Measurements from ENCODE around the gene ABCB6.

The ABCB6 gene

DNA sequence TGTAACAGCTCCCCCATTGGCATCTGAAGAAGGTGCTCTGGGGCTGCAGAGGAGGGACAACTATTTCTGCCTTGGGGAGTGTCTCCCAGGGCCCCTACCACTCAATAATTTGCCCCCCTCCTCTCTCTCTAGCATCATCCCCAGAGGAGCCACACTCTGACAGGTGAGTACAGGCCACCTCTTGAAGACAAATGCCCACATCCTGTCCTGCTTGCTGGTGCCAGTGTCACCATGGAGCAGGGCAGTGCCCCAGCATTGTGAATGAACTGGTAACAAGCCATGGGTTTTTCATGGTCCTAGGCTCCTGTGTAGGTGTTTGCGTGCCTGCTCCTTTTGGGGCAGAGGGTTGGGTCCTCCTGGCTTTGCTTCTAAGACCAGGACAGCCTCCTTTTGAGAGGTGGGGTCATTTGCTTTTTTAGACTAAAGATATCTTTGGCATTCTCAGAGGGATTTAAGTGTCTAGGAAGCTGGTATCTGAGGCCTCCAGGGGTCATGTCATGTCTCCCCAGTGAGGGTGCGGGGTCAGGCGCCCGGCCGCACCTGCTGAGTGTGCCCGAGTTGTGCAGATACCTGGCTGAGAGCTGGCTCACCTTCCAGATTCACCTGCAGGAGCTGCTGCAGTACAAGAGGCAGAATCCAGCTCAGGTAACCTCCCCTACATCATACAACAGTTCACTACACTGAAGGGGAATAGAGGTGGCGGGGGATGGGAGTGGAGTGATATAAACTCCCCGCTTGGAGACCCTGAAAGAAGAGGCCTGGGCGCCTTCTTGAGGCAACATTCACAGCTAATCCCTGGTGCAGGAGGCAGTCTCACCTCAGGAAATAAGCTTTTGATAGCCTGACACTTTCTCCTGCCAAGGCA lies 38.9 kb downstream of the ABCB6 start:
- TF ChIP-seq ZFX (IDR thresholded peaks at IDR 0.05), result no peak
- TF ChIP-seq, protein P1, sequence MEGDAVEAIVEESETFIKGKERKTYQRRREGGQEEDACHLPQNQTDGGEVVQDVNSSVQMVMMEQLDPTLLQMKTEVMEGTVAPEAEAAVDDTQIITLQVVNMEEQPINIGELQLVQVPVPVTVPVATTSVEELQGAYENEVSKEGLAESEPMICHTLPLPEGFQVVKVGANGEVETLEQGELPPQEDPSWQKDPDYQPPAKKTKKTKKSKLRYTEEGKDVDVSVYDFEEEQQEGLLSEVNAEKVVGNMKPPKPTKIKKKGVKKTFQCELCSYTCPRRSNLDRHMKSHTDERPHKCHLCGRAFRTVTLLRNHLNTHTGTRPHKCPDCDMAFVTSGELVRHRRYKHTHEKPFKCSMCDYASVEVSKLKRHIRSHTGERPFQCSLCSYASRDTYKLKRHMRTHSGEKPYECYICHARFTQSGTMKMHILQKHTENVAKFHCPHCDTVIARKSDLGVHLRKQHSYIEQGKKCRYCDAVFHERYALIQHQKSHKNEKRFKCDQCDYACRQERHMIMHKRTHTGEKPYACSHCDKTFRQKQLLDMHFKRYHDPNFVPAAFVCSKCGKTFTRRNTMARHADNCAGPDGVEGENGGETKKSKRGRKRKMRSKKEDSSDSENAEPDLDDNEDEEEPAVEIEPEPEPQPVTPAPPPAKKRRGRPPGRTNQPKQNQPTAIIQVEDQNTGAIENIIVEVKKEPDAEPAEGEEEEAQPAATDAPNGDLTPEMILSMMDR (conservative IDR thresholded peaks at IDR 0.05), result no peak
- H3K27ac ChIP-seq, result no peak overlapping the region

DNA sequence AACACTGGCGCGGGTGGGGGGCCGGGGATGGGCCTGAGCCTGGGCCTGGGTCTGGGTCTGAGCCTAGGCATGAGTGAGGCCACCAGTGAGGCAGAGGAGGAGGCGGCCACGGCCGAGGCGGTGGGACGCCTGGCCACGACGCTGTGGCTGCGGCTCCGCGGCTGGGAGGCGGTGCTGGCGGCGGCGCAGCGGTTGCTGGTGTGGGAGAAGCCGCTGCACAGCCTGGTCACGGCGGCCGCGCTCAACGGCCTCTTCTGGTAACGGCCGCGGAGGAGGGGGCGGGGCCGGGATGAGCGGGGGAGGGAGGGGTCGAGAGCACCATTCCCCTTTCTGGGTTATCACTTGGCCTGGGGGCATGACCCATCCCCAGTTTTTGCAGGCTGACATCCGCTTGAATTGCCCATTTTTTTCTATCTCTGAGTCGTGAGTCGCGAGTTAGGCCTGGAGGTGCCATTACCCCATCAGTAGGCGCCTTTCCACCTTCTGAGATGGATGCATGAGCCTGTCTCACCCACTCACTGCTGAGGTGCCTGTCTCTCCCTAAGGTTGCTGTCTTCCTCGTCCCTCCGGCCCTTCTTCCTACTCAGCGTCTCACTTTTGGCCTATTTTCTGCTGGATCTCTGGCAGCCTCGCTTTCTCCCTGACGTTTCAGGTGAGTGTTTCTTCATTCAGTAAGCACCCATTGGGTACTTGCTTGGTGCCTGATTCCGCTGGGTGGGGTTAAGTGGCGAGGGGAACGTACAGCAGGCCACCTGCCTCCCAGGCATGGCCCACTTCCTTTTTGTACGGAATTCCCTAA lies 40.2 kb downstream of the ABCB6 start:
- H3K27ac ChIP-seq, result peak overlapping the region; percentile 89
- peak; percentile 75 for TF ChIP-seq ZFX (IDR thresholded peaks at IDR 0.05)
- TF ChIP-seq, protein P1 (conservative IDR thresholded peaks at IDR 0.05), result peak; percentile 39

DNA sequence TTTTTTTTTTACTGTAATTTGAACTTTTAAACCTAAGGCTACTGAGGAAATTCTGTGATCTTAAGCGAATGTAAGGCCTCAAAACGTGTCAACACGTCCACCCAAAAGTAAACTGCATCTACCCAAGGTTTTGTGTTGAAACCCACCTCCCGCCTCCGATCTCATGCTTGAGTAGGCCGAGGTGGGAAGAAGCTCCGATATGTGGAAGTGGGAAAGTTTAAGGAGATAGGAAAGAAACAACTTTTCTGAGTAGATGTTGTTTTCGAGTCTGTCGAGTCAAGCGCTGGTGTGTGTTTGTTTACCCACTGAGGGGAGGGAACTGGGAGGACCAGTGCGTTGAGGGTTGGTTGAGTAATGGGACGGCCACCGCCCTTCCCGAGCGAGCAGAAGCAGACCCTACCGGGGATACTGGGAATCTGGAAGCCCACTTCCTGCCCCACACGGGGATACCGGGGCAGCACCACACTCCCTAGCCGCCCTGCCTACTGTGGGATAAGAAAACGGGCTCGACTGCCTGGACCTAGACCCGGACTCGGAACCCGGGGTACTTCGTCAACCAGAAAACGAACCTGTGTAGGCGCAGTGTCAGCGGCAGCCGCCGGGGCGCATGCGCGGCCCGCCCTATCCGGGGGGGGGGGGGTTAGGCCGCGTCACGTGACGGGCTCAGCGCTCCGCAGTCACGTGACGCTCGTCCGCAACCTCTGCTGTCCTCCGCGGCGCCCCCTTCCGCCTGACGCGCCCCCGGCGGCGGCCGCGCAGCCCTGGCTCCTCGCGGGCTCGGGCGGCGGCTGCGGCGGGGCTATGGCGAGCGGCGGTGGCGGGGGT lies 41.0 kb downstream of the ABCB6 start, which contains the start of gene RETREG2:
TSS of gene RETREG2 (plus strand) at position 724 of the 825 bp plus-strand sequence. CDS start at position 802, 78 bp downstream.
- peak within 1 kb of the TSS; percentile 89 for H3K27ac ChIP-seq
- no peak for TF ChIP-seq ZFX (IDR thresholded peaks at IDR 0.05)
- TF ChIP-seq, protein P1 (conservative IDR thresholded peaks at IDR 0.05), result peak; percentile 67

DNA sequence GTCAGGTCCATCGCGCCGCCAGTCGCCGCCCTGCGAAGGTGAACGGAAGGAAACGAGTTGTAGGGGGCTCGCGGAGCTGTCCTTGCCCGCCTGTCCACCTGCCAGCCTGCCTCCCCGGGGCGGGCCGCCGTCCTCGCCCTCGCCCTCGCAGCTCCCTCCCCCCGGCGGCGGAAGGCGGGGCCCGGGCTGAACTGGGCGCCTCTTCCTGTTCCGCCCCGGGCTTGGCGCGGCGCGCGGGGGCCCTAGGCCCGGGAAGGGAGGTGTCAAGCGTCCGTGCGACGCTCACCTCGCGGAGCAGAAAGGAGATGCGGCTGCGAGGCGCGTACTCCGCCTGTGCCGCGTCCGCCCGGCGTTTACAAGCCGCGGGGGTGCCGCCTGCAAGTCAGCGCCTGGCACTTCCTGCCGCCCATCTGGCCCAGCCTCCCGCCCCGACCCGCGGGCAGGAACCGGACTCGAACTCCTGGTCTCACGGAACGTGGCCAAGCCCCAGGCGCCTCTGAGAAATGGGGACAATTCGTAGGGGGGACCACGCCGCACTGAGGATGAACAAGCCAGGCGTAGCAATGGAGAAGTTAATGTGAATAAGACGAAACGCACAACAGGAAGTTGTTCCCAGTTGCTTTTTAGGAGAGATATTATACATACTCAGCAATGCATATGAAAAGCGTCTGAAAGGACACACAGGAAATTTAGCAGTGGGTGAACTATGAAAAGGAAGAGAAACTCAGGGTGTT lies 41.8 kb downstream of the ABCB6 start, which contains the start of gene CNPPD1:
TSS of gene CNPPD1 (minus strand) at position 108 of the 734 bp plus-strand sequence. CDS start at position 11, 97 bp downstream.
- TF ChIP-seq, protein P1 (conservative IDR thresholded peaks at IDR 0.05), result no peak; the same call in 1 of the 2 replicates
- no peak for TF ChIP-seq ZFX (IDR thresholded peaks at IDR 0.05)
- peak within 1 kb of the TSS; percentile 89 for H3K27ac ChIP-seq

DNA sequence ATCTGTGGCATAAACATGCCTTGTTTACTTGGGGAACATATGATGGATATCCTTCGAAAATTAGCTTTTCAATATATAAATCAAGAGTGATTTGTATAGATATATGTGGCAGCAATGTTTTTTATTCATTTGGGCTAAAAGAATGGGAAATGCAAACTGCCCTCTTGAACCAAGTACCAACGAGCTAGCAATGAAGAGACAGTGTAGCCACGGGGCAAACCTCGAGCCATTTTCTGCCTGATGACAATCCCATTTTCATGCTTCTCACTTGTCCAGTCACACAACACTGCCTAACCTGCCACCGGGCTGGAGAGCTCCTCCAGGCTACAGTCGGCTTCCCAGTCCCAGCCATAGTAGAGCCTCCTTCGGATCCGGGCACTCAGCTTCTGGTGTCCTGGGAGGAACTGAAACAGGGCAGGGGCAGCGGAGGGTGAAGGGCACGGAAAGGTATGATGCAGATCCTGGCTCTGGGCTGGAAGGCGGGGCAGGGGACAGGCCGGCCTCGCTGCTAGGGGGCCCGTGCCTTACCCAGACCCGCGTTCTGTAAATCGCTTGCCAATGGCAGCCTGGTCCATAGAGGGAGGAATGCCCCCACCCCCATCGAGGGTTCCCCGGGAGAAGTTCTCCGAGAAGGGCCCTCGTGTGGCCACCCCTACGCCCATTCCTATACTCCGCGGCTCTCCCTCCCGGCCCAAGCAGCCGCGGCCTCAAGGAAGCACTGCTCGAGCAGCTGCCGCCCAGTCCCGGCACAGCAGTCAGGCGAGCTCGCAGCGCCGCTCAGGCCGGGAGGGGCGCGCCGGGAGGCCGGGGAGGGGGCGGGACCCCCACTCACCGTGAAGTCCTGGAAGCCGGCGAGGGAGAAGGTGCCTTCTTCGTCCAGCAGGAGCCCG lies 42.6 kb downstream of the ABCB6 start:
- TF ChIP-seq, protein P1 (conservative IDR thresholded peaks at IDR 0.05), result peak; percentile 27
- peak; percentile 43; the same call in 1 of the 2 replicates for TF ChIP-seq ZFX (IDR thresholded peaks at IDR 0.05)

More for the DNA sequence above, 42.6 kb downstream of the ABCB6 start:
- peak overlapping the region; percentile 89 for H3K27ac ChIP-seq
